T-helper 2 cell treated with Interferon-gamma antibody and Interleukin-4, amounts not matched to agents 100 ng/mL and 5 ng/mL, for 36 hours (primary cell): ENCODE data around the gene FGD3. TPM values are rescaled to one million over a fixed set of nuclear protein-coding genes. Genes with fewer than 3 reads are reported as not detected.

Source experiments
- intact Hi-C: fragments of 100-400 bp; cut with micrococcal nuclease; formaldehyde crosslinking; loops from one replicate; pipeline ENCODE4 v1.15.1; 2023
- total RNA-seq: library from RNA; stranded (reverse); gene quantifications from 2 replicates; pipeline ENCODE4 v1.2.3, GENCODE V29; 2022

The FGD3 gene
- total RNA-seq, 1 donor from 2014 or later = 106 TPM

GRCh38 chr9:92954886-92955285 is 7.6 kb downstream of the FGD3 start:
- intact Hi-C loops = loop anchor here (1.0 to 10.0 kb wide), 3 partner anchors 9 to 612 kb away; no protein-coding TSS in a partner anchor

- intact Hi-C loops = loop anchor here (5.0 kb wide), 3 partner anchors 42 to 492 kb away; partner anchors contain the start of genes FAM120A, FAM120AOS and ZNF484
These were observed 13.4 kb downstream of the FGD3 start for GRCh38 chr9:92960561-92961290.

GRCh38 chr9:92961627-92962302 is 14.4 kb downstream of the FGD3 start:
- intact Hi-C loops = loop anchor here (5.0 kb wide), 3 partner anchors 41 to 491 kb away; partner anchors contain the start of genes FAM120A, FAM120AOS and ZNF484

- intact Hi-C loops = loop anchor here (5.0 kb wide), 3 partner anchors 40 to 490 kb away; partner anchors contain the start of genes FAM120A, FAM120AOS and ZNF484
These were observed 15.0 kb downstream of the FGD3 start for GRCh38 chr9:92962303-92962649.

- intact Hi-C loops = loop anchor here (5.0 kb wide), 3 partner anchors 39 to 489 kb away; partner anchors contain the start of genes FAM120A, FAM120AOS and ZNF484
These were observed 15.5 kb downstream of the FGD3 start for GRCh38 chr9:92962846-92963245.

- intact Hi-C loops = loop anchor here (1.0 to 5.0 kb wide), 7 partner anchors 10 to 488 kb away; partner anchors contain the start of genes FAM120A, FAM120AOS and ZNF484
These were observed 16.7 kb downstream of the FGD3 start for GRCh38 chr9:92963831-92964606.

GRCh38 chr9:92964607-92965060 is 17.3 kb downstream of the FGD3 start:
- intact Hi-C loops = loop anchor here (1.0 to 5.0 kb wide), 7 partner anchors 10 to 488 kb away; partner anchors contain the start of genes FAM120A, FAM120AOS and ZNF484

- intact Hi-C loops = loop anchor here (2.0 kb wide), 2 partner anchors 22 to 100 kb away; no protein-coding TSS in a partner anchor
These were observed 17.9 kb downstream of the FGD3 start for GRCh38 chr9:92965061-92965758.

- intact Hi-C loops = loop anchor here (2.0 kb wide), 2 partner anchors 21 to 99 kb away; no protein-coding TSS in a partner anchor
These were observed 18.6 kb downstream of the FGD3 start for GRCh38 chr9:92965759-92966517.

- intact Hi-C loops = no loop called here
These were observed 19.1 kb downstream of the FGD3 start for GRCh38 chr9:92966518-92966800.

GRCh38 chr9:92968081-92968480 is 20.8 kb downstream of the FGD3 start:
- intact Hi-C loops = no loop called here

GRCh38 chr9:92969516-92970466 is 22.5 kb downstream of the FGD3 start:
- intact Hi-C loops = no loop called here

- intact Hi-C loops = no loop called here
These were observed 23.2 kb downstream of the FGD3 start for GRCh38 chr9:92970467-92970923.

- intact Hi-C loops = no loop called here
These were observed 23.8 kb downstream of the FGD3 start for GRCh38 chr9:92971121-92971520.

- intact Hi-C loops = no loop called here
These were observed 24.5 kb downstream of the FGD3 start for GRCh38 chr9:92971776-92972175.

GRCh38 chr9:92973700-92974099 is 26.4 kb downstream of the FGD3 start:
- intact Hi-C loops = no loop called here

GRCh38 chr9:92974161-92974661 is 26.9 kb downstream of the FGD3 start:
- intact Hi-C loops = no loop called here
